GM12891 (cell line): ENCODE data around the gene PEAK1.

Experiments used
- POLR2A ChIP-seq: IDR thresholded peaks from 2 replicates; pipeline ENCODE4 v1.6.1; 2011; ENCODE audit warnings: low read depth, low read length, control low read depth
- TAF1 ChIP-seq: IDR thresholded peaks from 2 replicates; pipeline ENCODE4 v1.6.1; 2011; ENCODE audit warnings: low read depth, low read length, control low read depth

DNA sequence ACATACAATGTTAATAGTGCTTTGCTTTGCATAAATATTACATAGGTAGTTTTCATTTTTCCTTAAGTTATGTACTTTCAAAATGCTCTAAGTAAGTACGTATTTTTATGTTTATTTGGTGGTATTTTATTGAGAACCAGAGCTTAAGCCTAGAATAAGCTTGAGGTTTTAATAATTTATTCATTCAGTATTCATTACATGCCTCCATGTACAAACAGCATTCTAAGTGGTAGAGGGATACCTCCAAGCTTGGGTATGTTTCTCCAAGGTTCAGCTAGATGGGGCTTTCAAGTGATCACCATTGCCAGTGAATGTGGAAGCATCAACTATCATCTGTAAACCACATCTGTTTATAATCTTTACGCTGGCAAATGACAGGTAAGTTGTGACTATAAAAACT is 52.3 kb downstream of the PEAK1 start:
- TF ChIP-seq POLR2A, result no peak
- no peak for TF ChIP-seq TAF1
